Mucosa of descending colon (tissue), 3 donors: ENCODE results near the gene CLASP2. TPM values are rescaled to one million over a fixed set of nuclear protein-coding genes. Genes with fewer than 3 reads are reported as not detected.
"Not testable (repeated sequence)": the region's sequence is repeated elsewhere in the genome, so short reads cannot be mapped to it uniquely, and the experiment has no call there.

Source experiments
- ATAC-seq: fragments of 200-7000 bp; cut with Tn5 transposase; one replicate; pipeline ENCODE4 v1.9.1; 2020; ENCODE audit warnings: mild to moderate bottlenecking, moderate library complexity
- DNase-seq, 3 donors: peaks; one replicate each; pipeline ENCODE4 v3.0.0-alpha.2; 2020
- H3K36me3 ChIP-seq: fragments of 200-600 bp; one replicate; pipeline ENCODE4 v1.8.0; 2021; ENCODE audit warnings: low read depth, mild to moderate bottlenecking
- H3K4me1 ChIP-seq: fragments of 200-600 bp; one replicate; pipeline ENCODE4 v1.8.0; 2021; ENCODE audit warnings: low read depth, mild to moderate bottlenecking
- H3K4me3 ChIP-seq: fragments of 200-600 bp; one replicate; pipeline ENCODE4 v1.8.0; 2021; ENCODE audit warnings: mild to moderate bottlenecking
- H3K9me3 ChIP-seq: fragments of 200-600 bp; one replicate; pipeline ENCODE4 v1.8.0; 2021; ENCODE audit warnings: mild to moderate bottlenecking
- CTCF ChIP-seq: fragments of 200-600 bp; IDR thresholded peaks from one replicate; pipeline ENCODE4 v1.8.0; 2022; ENCODE audit warnings: antibody characterized with exemption, mild to moderate bottlenecking
- intact Hi-C, 2 donors: fragments of 100-400 bp; cut with DNase I in 1 of 2; cut with micrococcal nuclease in 1 of 2; formaldehyde crosslinking; loops; one replicate each; pipeline versions ENCODE4 v1.11.0 to v1.11.1; 2022; cut with DNase I, micrococcal nuclease
- long read RNA-seq, 2 donors: library from polyadenylated mRNA; unstranded; transcript quantifications; one replicate each; pipeline ENCODE4 v2.0.0, GENCODE V29; 2019 to 2021
- total RNA-seq, 3 donors: library from RNA; stranded (reverse); fragmentation: NEBNext Ultra II Directional in 2 of 3; extraction: Animal tissue kit (Norgen Biotek cat#: 25700) in 2 of 3; gene quantifications; one replicate each; pipeline versions ENCODE4 v1.2.1 to v1.2.4, GENCODE V29; 2021 to 2023
- donor health status: DM: no; HTN: no; CAD: no; lungs with moderate emphysema.
- donor health status: DM: no; HTN: no; CAD: no.
- donor health status: DM: no; HTN: yes; CAD: no.

CLASP2 gene
- 10 to 100 TPM; 33.6 to 66.6 (median 44.5) TPM for total RNA-seq
- long read RNA-seq, donor 1, partial matches to known transcripts, result 5 of 24 reads
- long read RNA-seq, donor 1, other reads (novel, unspliced or antisense), result 19 of 24 reads
- long read RNA-seq, donor 2, partial matches to known transcripts, result 1 of 2 reads
- long read RNA-seq, donor 2, other reads (novel, unspliced or antisense), result 1 of 2 reads

DNA sequence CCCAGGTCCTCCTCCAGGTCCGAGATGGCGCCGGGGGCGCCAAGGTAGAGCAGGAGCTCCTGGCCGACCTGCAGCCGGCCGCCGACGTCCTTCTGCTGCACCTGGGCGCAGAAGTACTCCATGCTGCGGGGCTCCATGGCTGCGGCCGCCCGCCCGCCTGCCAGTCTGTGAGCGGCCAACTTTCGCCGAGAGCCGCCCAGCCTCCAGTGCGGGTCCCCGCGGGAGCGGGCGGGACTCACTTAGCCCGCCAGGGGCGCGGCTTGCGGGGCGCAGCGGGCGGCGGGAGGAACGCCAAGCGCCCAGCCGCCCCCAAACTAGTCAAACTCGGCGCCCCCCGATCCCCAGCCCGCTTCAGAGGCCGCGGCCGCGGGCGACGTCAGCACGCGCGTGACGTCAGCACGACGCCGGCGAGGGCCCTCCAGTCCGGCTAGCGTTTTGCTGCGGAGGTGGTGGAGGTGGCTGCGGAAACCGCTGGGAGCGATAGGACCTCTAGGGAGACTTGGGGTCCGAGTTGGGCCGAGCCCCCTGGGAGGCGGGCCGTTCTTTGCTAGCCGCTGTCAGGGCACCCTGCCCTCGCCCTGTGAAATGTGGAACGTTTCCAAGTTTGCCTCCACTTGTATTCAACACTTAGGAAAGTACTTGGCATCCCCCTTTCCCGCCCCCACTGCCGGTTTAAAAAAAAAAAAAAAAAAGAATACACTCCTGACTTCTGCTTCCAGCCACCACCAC lies at the start of gene CLASP2:
Gene CLASP2 (minus strand): TSS at position 389 of the 729 bp plus-strand sequence. CDS start 252 bp downstream, at position 137.
- intact Hi-C loops, result loop anchor here in 1 of 2 donors (5.0 kb wide), 1 partner anchor 81 kb away; no protein-coding TSS in a partner anchor
- Histone ChIP-seq H3K4me3 (peak within 1 kb of the TSS; percentile 82), H3K9me3 (no peaks in the 10 kb centered on the region), H3K4me1 (peaks cover 3% of the 10 kb centered on the region), H3K36me3 (no peaks in the 10 kb centered on the region)
- peak; percentile 87 to 93 (median 91) for DNase-seq
- TF ChIP-seq CTCF, result no peak
- peak; percentile 96 for ATAC-seq

DNA sequence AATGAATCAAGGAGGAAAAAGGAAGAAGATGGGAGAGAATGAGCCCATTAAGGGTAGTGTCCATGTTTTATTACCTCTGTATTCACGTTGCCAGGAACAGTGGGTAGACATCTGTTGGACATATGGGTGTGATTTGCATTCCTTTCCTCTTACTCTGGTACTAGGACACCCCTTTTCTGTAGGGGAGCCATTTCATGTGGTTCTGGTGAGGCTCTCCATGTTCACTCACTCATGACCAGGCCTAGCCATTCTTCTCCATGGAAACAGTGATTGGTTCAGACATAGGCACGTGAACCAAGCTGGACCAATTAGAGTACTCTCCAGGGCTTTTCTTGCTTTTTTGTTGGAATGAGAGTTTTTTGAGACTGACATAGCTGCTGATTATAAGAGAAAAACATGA lies 40.8 kb upstream of the CLASP2 start:
- Histone ChIP-seq H3K4me3 (no peak overlapping the region), H3K9me3 (peaks cover 10% of the 10 kb centered on the region), H3K36me3 (no peaks in the 10 kb centered on the region), H3K4me1 (no peaks in the 10 kb centered on the region)
- intact Hi-C loops, result no loop called here
- DNase-seq (no peak), ATAC-seq (no peak)
- no peak for TF ChIP-seq CTCF

DNA sequence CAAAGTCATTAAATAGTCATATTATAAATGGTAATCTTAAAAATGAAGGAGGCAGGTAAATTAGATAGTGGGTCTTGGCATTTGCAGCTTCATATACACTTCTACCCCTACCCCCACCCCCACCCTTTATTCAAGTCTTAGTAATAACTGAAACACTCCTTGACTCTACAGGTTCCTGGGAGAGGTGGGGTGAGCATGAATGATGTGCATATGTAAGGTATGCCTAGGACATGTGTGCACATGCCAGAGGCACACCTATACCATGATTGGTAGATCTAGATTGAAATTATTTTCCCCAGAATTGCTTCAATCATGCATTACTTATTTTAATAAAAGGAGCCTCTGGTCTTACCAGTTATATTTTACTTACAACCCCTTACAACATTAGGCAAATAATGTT lies 40.2 kb upstream of the CLASP2 start:
- intact Hi-C loops, result no loop called here
- H3K36me3 ChIP-seq, result no peaks in the 10 kb centered on the region
- ATAC-seq, result no peak
- H3K4me1 ChIP-seq, result no peaks in the 10 kb centered on the region
- peaks cover 13% of the 10 kb centered on the region for H3K9me3 ChIP-seq
- TF ChIP-seq CTCF, result no peak
- no peak overlapping the region for H3K4me3 ChIP-seq
- DNase-seq, result no peak

DNA sequence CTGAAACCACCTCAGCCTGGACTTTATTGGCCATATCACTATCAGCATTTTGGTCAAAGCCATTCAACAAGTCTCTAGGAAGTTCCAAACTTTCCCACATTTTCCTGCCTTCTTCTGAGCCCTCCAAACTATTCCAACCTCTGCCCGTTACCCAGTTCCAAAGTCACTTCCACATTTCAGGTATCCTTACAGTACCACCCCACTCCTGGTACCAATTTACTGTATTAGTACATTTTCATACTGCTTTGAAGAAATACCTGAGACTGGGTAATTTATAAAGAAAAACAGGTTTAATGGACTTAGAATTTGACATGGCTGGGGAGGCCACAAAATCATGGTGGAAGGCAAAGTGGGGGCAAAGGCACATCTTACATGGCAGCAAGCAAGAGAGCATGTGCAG lies 36.3 kb upstream of the CLASP2 start:
- H3K4me1 ChIP-seq, intact Hi-C loops, ATAC-seq, H3K4me3 ChIP-seq, DNase-seq, H3K36me3 ChIP-seq: not testable (repeated sequence)
- peaks cover 13% of the 10 kb centered on the region for H3K9me3 ChIP-seq

GRCh38 chr3:33751336-33751735 lies 33.3 kb upstream of the CLASP2 start:
- no peaks in the 10 kb centered on the region for H3K36me3 ChIP-seq
- H3K9me3 ChIP-seq, result peaks cover 13% of the 10 kb centered on the region
- ATAC-seq (no peak), DNase-seq (no peak)
- no peaks in the 10 kb centered on the region for H3K4me1 ChIP-seq
- intact Hi-C loops, result no loop called here
- no peak for TF ChIP-seq CTCF
- no peak overlapping the region for H3K4me3 ChIP-seq

GRCh38 chr3:33750211-33750548 lies 32.1 kb upstream of the CLASP2 start:
- ATAC-seq (no peak), DNase-seq (no peak)
- no peak overlapping the region for H3K4me3 ChIP-seq
- no peaks in the 10 kb centered on the region for H3K4me1 ChIP-seq
- peaks cover 13% of the 10 kb centered on the region for H3K9me3 ChIP-seq
- no peaks in the 10 kb centered on the region for H3K36me3 ChIP-seq
- intact Hi-C loops, result no loop called here
- no peak for TF ChIP-seq CTCF
